Inflammatory macrophage (primary cell): ENCODE data around the gene SMC2.

Experiments used
- DNase-seq, 2 donors: peaks; one replicate each; pipeline ENCODE4 v3.0.0-alpha.2; 2020 to 2022

SMC2 gene

DNA sequence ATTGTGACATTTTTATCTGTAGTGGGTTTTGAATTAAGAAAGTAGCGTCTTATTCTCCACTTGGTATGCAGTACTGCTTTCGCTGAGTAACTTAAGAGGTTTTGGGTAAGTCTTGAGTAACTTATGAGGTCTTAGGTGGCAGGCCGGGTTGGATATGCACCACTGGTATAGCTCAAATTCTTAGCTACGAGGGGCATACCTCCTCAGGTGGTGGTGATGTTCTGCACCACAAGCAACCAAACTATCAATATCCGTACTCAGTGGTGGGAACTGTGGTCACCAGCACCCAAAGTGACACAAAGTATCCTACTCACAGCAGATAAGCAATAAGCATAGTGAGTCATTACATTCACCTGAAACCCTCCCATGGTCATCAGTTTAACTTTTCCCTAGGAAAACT lies 13.7 kb downstream of the SMC2 start:
- DNase-seq: no peak

DNA sequence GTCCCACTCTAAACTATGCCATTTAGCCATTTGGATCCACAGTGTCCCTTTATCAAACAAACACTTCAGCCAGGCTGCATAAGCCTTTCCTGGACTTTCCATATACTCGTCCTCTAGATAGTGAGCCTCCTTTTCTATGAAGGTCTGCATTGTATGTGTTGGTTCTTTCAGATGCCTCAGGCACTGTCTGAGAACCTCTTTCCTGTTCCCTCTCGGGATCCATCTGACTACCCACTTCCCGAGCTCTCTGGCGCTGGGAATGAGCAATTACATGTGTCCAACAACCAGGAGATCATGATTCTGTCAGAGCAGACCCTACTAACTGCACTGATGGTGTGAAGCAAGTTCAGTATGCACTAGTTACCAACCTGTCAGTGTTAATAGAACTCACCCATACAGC lies 14.2 kb downstream of the SMC2 start:
- no peak for DNase-seq

GRCh38 chr9:104110509-104110908 lies 16.4 kb downstream of the SMC2 start:
- DNase-seq: no peak

GRCh38 chr9:104118916-104119315 lies 24.8 kb downstream of the SMC2 start:
- no peak for DNase-seq

GRCh38 chr9:104121022-104121421 lies 26.9 kb downstream of the SMC2 start:
- DNase-seq: no peak

DNA sequence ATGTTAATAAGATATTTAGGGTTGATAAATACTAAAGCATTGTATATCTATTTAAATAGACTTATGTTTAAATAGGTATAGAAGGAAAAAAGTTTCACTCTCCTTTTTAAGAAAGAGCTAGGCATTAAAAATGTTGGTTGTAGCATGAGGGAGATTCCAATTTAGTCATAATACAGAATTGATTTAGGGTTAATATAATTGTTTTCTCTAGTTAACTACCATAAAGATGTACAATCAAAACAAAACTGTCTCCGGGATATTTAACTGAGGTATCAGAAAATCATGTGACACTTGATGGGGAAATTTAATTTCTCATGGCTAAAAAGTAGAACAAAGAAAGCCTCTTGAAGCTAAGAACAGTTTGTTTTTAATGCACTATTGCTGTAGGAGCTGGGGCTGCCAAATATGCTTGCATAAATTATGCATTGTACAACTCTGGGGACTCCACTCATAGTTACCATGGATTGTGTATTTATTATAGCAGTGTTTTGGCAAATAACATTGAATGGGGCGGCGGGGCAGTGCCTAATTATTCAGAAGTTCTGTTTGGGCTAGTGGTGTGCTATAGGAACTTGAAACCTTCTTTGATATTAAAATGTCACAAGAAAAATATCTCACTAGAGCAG lies 44.2 kb downstream of the SMC2 start:
- no peak for DNase-seq

DNA sequence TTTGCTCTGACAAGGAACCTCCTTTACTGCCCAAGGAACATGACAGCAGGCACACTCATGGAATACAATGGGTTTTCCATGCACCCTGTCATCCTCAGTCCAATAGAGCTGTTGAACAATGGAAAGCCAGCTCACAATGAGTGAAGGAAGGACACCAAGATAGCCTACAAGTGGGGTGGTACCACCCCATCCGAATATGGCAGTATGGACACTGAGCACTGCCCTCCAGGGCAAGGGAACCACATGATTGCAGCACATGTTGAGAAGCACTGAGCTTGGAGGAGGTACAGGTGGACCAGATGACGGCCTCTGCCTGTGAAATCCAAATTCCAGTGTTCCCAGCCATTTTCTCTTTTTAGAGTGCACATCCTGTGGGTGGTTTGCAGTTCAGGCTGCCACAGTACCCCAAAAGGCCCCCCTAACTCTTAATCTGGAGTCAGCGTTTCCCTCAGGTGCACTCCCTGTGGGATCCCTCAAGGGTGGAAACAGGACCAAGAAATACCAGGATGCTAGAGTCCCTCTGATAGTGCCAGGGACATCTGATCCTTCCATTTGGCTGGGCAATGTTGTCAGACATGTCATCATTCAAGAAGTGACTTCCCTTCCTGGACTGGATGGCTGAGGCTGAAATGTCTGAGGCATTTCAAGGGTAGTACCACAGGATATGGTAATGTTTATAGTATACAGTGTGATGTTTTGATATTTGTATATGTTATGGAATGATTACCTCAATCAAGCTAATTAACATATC lies 48.9 kb downstream of the SMC2 start:
- no peak for DNase-seq

DNA sequence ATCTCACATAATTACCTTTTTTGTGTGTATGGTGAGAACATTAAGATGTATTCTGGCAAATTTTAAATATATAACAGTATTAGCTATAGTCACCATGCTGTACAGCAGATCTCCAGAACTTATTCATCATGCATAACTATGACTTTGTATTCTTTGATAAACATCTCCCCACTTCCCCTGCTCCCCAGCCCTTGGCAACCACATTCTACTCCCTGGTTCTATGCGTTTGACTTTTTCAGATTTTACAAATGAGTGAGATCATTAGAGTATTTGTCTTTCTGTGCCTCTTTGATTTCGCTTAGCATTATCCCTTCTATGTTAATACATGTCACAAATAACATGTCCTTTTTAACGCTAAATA lies 49.4 kb downstream of the SMC2 start:
- no peak for DNase-seq

- DNase-seq: no peak
Measured at GRCh38 chr9:104144336-104144735, 50.2 kb downstream of the SMC2 start.

DNA sequence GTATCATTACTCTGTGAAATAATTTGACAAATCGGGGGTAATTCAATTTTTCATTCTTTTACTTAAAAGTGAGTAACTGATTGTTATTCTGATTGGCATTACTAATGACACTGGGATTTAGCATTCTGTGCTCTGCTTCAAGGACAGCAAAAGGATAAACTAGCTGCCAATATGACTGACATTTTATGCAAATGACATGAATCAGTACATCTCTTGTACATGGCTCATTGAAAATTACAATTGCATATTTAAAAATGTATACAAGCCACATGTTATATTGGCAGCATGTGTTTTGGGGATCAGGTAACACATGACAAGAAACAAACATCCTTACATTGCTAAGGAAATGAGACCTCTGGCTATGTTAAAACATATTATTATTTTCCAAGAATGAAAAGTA lies 79.0 kb downstream of the SMC2 start:
- no peak for DNase-seq

DNA sequence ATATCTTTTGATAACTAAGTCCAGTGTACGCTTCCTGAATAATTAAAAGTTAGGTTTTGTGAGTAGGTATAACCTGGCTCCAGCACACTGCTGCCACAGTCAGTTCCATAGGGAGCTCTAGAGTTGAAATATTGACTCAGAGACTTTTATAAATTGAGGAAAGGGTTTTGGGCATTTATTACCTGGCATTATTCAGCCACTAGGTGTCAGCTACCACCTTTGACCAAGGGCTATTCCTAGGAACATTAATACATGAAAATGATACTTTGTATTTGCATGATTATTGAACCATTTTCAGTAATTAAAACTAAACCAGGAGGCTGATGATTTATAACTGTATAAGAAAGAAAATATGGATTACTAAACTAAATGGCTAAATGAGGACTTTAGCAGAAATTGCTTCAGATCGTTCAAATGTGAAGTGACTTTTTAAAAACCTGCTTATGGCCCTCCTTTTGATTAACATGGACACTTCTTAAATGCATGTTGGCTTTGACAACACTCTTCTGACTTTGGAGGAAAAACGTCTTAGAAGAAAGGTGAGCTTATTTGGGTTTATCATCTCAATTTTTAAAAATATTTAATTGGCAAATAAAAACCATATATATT lies 83.0 kb downstream of the SMC2 start:
- no peak for DNase-seq

- DNase-seq: no peak
Measured at GRCh38 chr9:104177676-104178075, 83.6 kb downstream of the SMC2 start.
